HepG2 (cell line): ENCODE data around the gene CTDSP1. TPM values are rescaled to one million over a fixed set of nuclear protein-coding genes. Genes with fewer than 3 reads are reported as not detected.

Experiments
- NFKB2 ChIP-seq: sonication (generic); formaldehyde crosslinking; IDR thresholded peaks from 2 replicates; pipeline ENCODE4 v1.4.0; 2020; ENCODE audit warnings: missing genetic modification reagents, borderline replicate concordance
- NR2F1 ChIP-seq, 2 experiments: fragments of 450-650 bp in 1 of 2; formaldehyde crosslinking in 1 of 2; IDR thresholded peaks; 2 replicates each; pipeline versions ENCODE4 v1.5.0 to v1.6.1; 2016 to 2020; ENCODE audit warnings: mild to moderate bottlenecking in 1 of 2, missing compliant biosample characterization in 1 of 2, missing genetic modification reagents in 1 of 2, moderate library complexity in 1 of 2
- NR2F6 ChIP-seq, 2 experiments: IDR thresholded peaks; 2 replicates each; pipeline ENCODE4 v1.6.1; 2016; ENCODE audit warnings: antibody characterized with exemption in 1 of 2, mild to moderate bottlenecking in 1 of 2
- SPEN ChIP-seq: sonication (generic); formaldehyde crosslinking; IDR thresholded peaks from 2 replicates; pipeline ENCODE4 v1.5.1; 2020; ENCODE audit warnings: low read depth, mild to moderate bottlenecking, missing genetic modification reagents
- SRSF1 ChIP-seq: fragments of 200-400 bp; formaldehyde crosslinking; optimal IDR thresholded peaks from 2 replicates; pipeline ENCODE3; 2017; ENCODE audit warnings: mild to moderate bottlenecking, low read depth, low read length, moderate library complexity
- SYNCRIP ChIP-seq: fragments of 200-400 bp; formaldehyde crosslinking; IDR thresholded peaks from 2 replicates; pipeline ENCODE4 v1.6.1; 2018; ENCODE audit warnings: mild to moderate bottlenecking, low read depth, low read length; ENCODE audit not compliant: insufficient read depth
- TAF15 ChIP-seq: fragments of 200-400 bp; formaldehyde crosslinking; IDR thresholded peaks from one replicate; pipeline ENCODE4 v1.6.1; 2018; ENCODE audit warnings: mild to moderate bottlenecking, low read depth, low read length; ENCODE audit not compliant: poor library complexity, severe bottlenecking
- ZNF432 ChIP-seq: sonication (generic); formaldehyde crosslinking; IDR thresholded peaks from 2 replicates; pipeline ENCODE4 v1.5.0; 2020; ENCODE audit warnings: missing genetic modification reagents, mild to moderate bottlenecking, borderline replicate concordance
- ZNF609 ChIP-seq: sonication (generic); formaldehyde crosslinking; IDR thresholded peaks from 2 replicates; pipeline ENCODE4 v1.4.0; 2020; ENCODE audit warnings: mild to moderate bottlenecking, missing genetic modification reagents, borderline replicate concordance
- ZNF761 ChIP-seq: sonication (generic); formaldehyde crosslinking; conservative IDR thresholded peaks from 2 replicates; pipeline ENCODE4 v1.4.0; 2020; ENCODE audit warnings: mild to moderate bottlenecking, missing genetic modification reagents
- polyA plus RNA-seq, 8 experiments: library from polyadenylated mRNA; depleted of rRNA in 3 of 8; stranded (reverse) in 7 of 8; unstranded in 1 of 8; fragments of >200 nt; fragmentation: Illumina TruSeq in 4 of 8; extraction: Trizol in 4 of 8; gene quantifications; 2 replicates each; pipeline versions ENCODE4 v1.2.1 to v1.2.3, GENCODE V29; 2011 to 2016; ENCODE audit warnings: low read depth in 4 of 8, missing spikeins in 1 of 8, mixed read lengths in 1 of 8; ENCODE audit not compliant: insufficient read depth in 1 of 8
- total RNA-seq, 5 experiments: library from RNA; depleted of rRNA; stranded (reverse); fragments of >200 nt; fragmentation: Illumina TruSeq; extraction: Trizol; gene quantifications; 2 replicates each; pipeline ENCODE4 v1.2.3, GENCODE V29; 2016; ENCODE audit warnings: low read depth in 1 of 5

CTDSP1 gene
- total and polyA plus RNA-seq, 2 of the 13 experiments (the other 11 are each of a cell fraction or from before 2014, with no cell fraction given), result 91.0 to 268 TPM

GRCh38 chr2:218405086-218405745, 5.5 kb downstream of the CTDSP1 start (continued):
- TF ChIP-seq NFKB2 (peak; percentile 12; the same call in 1 of the 2 replicates), ZNF432 (no peak), NR2F6 (IDR thresholded peaks at IDR 0.05) (peak; percentile 85; the same call in 1 of the 2 replicates), NR2F6 (CRISPR knock-in tag; IDR thresholded peaks at IDR 0.05) (peak; percentile 85; the same call in 1 of the 2 replicates), SRSF1 (peak; percentile 16), TAF15 (no peak), ZNF761 (CRISPR knock-in tag) (0 out of 2 replicates have a peak, but pooled peaks have one; percentile 46), ZNF609 (0 out of 2 replicates have a peak, but pooled peaks have one; percentile 16), SYNCRIP (no peak), NR2F1 (CRISPR knock-in tag; IDR thresholded peaks at IDR 0.05) (peak in 1 of 2 experiments; percentile 69; a peak in 1 of 4 replicates), SPEN (peak; percentile 60; the same call in 1 of the 2 replicates)
- TF ChIP-seq, all 625 proteins: peak for 46
